Measurements from ENCODE around the gene ADCY7.

- no peak for TF ChIP-seq EZH2 (IDR thresholded peaks at IDR 0.05; ENCODE audit: borderline replicate concordance)
- TF ChIP-seq CTCF (IDR thresholded peaks at IDR 0.05; ENCODE audit: poor library complexity) = no peak
- no peak for TF ChIP-seq EZH2phosphoT487 (IDR thresholded peaks at IDR 0.05; ENCODE audit: low read depth, severe bottlenecking, unreplicated experiment)
Measured at GRCh38 chr16:50308237-50308965, 42.0 kb downstream of the ADCY7 start.
